Astrocyte (in vitro differentiated cells and primary cell): ENCODE measurements around the gene SECISBP2. TPM values are rescaled to one million over a fixed set of nuclear protein-coding genes. Genes with fewer than 3 reads are reported as not detected.

Experiments
- DNase-seq: peaks from one replicate; pipeline ENCODE4 v3.0.0-alpha.2; 2010; ENCODE audit warnings: low read depth
- FAIRE-seq: peaks from 2 replicates; lab custom pipeline; 2011; peaks lifted over from hg19 to GRCh38; lab: Jason Lieb, UNC
- H2AFZ ChIP-seq: 2 replicates; pipeline ENCODE4 v1.6.0; 2012; ENCODE audit warnings: low read depth, low read length, inconsistent platforms
- H3K27ac ChIP-seq: 2 replicates; pipeline ENCODE4 v1.5.1; 2011; ENCODE audit warnings: low read depth, low read length, inconsistent platforms
- H3K27me3 ChIP-seq: 2 replicates; pipeline ENCODE4 v1.6.0; 2011; ENCODE audit warnings: low read length, inconsistent platforms; ENCODE audit not compliant: insufficient read depth
- H3K36me3 ChIP-seq: 2 replicates; pipeline ENCODE4 v1.5.1; 2011; ENCODE audit warnings: low read length, inconsistent platforms; ENCODE audit not compliant: insufficient read depth
- H3K4me1 ChIP-seq: 2 replicates; pipeline ENCODE4 v1.5.1; 2011; ENCODE audit warnings: low read length, inconsistent platforms; ENCODE audit not compliant: insufficient read depth
- H3K4me2 ChIP-seq: 2 replicates; pipeline ENCODE4 v1.6.0; 2012; ENCODE audit warnings: low read length, inconsistent platforms
- H3K4me3 ChIP-seq: 2 replicates; pipeline ENCODE4 v1.5.1; 2011; ENCODE audit warnings: low read depth, mild to moderate bottlenecking, low read length, inconsistent platforms; ENCODE audit not compliant: insufficient read depth
- H3K79me2 ChIP-seq: 2 replicates; pipeline ENCODE4 v1.6.0; 2012; ENCODE audit warnings: mild to moderate bottlenecking, low read length, inconsistent platforms; ENCODE audit not compliant: insufficient read depth
- H3K9ac ChIP-seq: 2 replicates; pipeline ENCODE4 v1.6.0; 2012; ENCODE audit warnings: mild to moderate bottlenecking, low read length, inconsistent platforms
- H3K9me3 ChIP-seq: 2 replicates; pipeline ENCODE4 v1.5.1; 2012; ENCODE audit warnings: low read depth, mild to moderate bottlenecking, low read length, inconsistent platforms; ENCODE audit not compliant: insufficient read depth
- H4K20me1 ChIP-seq: 2 replicates; pipeline ENCODE4 v1.6.0; 2012; ENCODE audit warnings: low read length, inconsistent platforms; ENCODE audit not compliant: insufficient read depth
- H3K27ac Mint-ChIP-seq: one replicate; pipeline ENCODE4 v1.8.0; 2021; ENCODE audit warnings: mild to moderate bottlenecking, mixed read lengths; ENCODE audit not compliant: unreplicated experiment
- H3K27me3 Mint-ChIP-seq: one replicate; pipeline ENCODE4 v1.8.0; 2021; ENCODE audit warnings: low read depth, mixed read lengths; ENCODE audit not compliant: unreplicated experiment
- H3K36me3 Mint-ChIP-seq: one replicate; pipeline ENCODE4 v1.8.0; 2021; ENCODE audit warnings: low read depth, mixed read lengths; ENCODE audit not compliant: unreplicated experiment
- H3K4me1 Mint-ChIP-seq: one replicate; pipeline ENCODE4 v1.8.0; 2021; ENCODE audit warnings: low read depth, mixed read lengths; ENCODE audit not compliant: unreplicated experiment
- H3K4me3 Mint-ChIP-seq: one replicate; pipeline ENCODE4 v1.8.0; 2021; ENCODE audit warnings: mild to moderate bottlenecking, moderate library complexity, mixed read lengths; ENCODE audit not compliant: unreplicated experiment
- H3K9me3 Mint-ChIP-seq: one replicate; pipeline ENCODE4 v1.8.0; 2021; ENCODE audit warnings: mild to moderate bottlenecking, mixed read lengths; ENCODE audit not compliant: unreplicated experiment
- CTCF ChIP-seq: IDR thresholded peaks from 2 replicates; pipeline ENCODE4 v1.5.1; 2011; ENCODE audit warnings: low read depth, mild to moderate bottlenecking, inconsistent platforms, low read length, moderate library complexity; ENCODE audit not compliant: insufficient read depth
- EZH2 ChIP-seq: IDR thresholded peaks from 2 replicates; pipeline ENCODE4 v1.6.1; 2012; ENCODE audit warnings: mild to moderate bottlenecking, low read length, inconsistent platforms; ENCODE audit not compliant: insufficient read depth
- total RNA-seq: library from RNA; stranded (reverse); gene quantifications from 2 replicates; pipeline ENCODE4 v1.2.1, GENCODE V29; 2021

Gene SECISBP2
- total RNA-seq, 1 donor from 2014 or later, result 19.0 TPM

GRCh38 chr9:89395931-89396710, 77.8 kb downstream of the SECISBP2 start:
- no peaks in the 10 kb centered on the region for H3K79me2 ChIP-seq
- Mint-ChIP-seq H3K27ac (no peak overlapping the region), H3K4me1 (no peaks in the 10 kb centered on the region), H3K9me3 (no peaks in the 10 kb centered on the region), H3K27me3 (peaks cover 6% of the 10 kb centered on the region), H3K4me3 (no peak overlapping the region), H3K36me3 (peaks cover 4% of the 10 kb centered on the region)
- H3K27ac ChIP-seq, result no peak overlapping the region
- no peaks in the 10 kb centered on the region for H3K27me3 ChIP-seq
- no peaks in the 10 kb centered on the region for H3K9me3 ChIP-seq
- H3K4me2 ChIP-seq, result no peak overlapping the region
- no peak overlapping the region for H2AFZ ChIP-seq
- DNase-seq, result no peak
- FAIRE-seq, result no peak
- H3K4me1 ChIP-seq, result no peaks in the 10 kb centered on the region
- no peaks in the 10 kb centered on the region for H3K36me3 ChIP-seq
- TF ChIP-seq CTCF, result no peak
- no peak for TF ChIP-seq EZH2
- no peak overlapping the region for H3K4me3 ChIP-seq
- H4K20me1 ChIP-seq, result no peaks in the 10 kb centered on the region
- H3K9ac ChIP-seq, result no peak overlapping the region

GRCh38 chr9:89397471-89397870, 79.2 kb downstream of the SECISBP2 start:
- Histone ChIP-seq H3K4me3 (no peak overlapping the region), H2AFZ (no peak overlapping the region), H3K27ac (no peak overlapping the region), H3K4me2 (no peak overlapping the region), H3K9me3 (no peaks in the 10 kb centered on the region), H3K36me3 (no peaks in the 10 kb centered on the region), H3K4me1 (no peaks in the 10 kb centered on the region), H3K79me2 (no peaks in the 10 kb centered on the region), H4K20me1 (no peaks in the 10 kb centered on the region), H3K9ac (no peak overlapping the region), H3K27me3 (no peaks in the 10 kb centered on the region)
- H3K36me3 Mint-ChIP-seq, result peaks cover 2% of the 10 kb centered on the region
- TF ChIP-seq CTCF, result no peak
- TF ChIP-seq EZH2, result no peak
- DNase-seq (no peak), FAIRE-seq (no peak)
- no peak overlapping the region for H3K4me3 Mint-ChIP-seq
- H3K4me1 Mint-ChIP-seq, result no peaks in the 10 kb centered on the region
- no peaks in the 10 kb centered on the region for H3K9me3 Mint-ChIP-seq
- H3K27me3 Mint-ChIP-seq, result peaks cover 12% of the 10 kb centered on the region
- H3K27ac Mint-ChIP-seq, result no peak overlapping the region

GRCh38 chr9:89398621-89399020, 80.3 kb downstream of the SECISBP2 start:
- H3K27ac Mint-ChIP-seq, result no peak overlapping the region
- H3K4me2 ChIP-seq, result no peak overlapping the region
- H3K79me2 ChIP-seq, result no peaks in the 10 kb centered on the region
- H3K4me3 ChIP-seq, result no peak overlapping the region
- H3K4me1 ChIP-seq, result no peaks in the 10 kb centered on the region
- no peaks in the 10 kb centered on the region for H3K4me1 Mint-ChIP-seq
- peaks cover 12% of the 10 kb centered on the region for H3K27me3 Mint-ChIP-seq
- H4K20me1 ChIP-seq, result no peaks in the 10 kb centered on the region
- no peaks in the 10 kb centered on the region for H3K36me3 ChIP-seq
- H3K4me3 Mint-ChIP-seq, result no peak overlapping the region
- no peaks in the 10 kb centered on the region for H3K9me3 ChIP-seq
- no peak overlapping the region for H3K9ac ChIP-seq
- H3K9me3 Mint-ChIP-seq, result no peaks in the 10 kb centered on the region
- no peaks in the 10 kb centered on the region for H3K27me3 ChIP-seq
- H3K36me3 Mint-ChIP-seq, result no peaks in the 10 kb centered on the region
- no peak overlapping the region for H2AFZ ChIP-seq
- TF ChIP-seq CTCF (no peak), EZH2 (no peak)
- FAIRE-seq (no peak), DNase-seq (no peak)
- no peak overlapping the region for H3K27ac ChIP-seq
